ENCODE data around the gene EXOC3.
"Not testable (repeated sequence)": the region's sequence is repeated elsewhere in the genome, so short reads cannot be mapped to it uniquely, and the experiment has no call there.

Gene EXOC3

DNA sequence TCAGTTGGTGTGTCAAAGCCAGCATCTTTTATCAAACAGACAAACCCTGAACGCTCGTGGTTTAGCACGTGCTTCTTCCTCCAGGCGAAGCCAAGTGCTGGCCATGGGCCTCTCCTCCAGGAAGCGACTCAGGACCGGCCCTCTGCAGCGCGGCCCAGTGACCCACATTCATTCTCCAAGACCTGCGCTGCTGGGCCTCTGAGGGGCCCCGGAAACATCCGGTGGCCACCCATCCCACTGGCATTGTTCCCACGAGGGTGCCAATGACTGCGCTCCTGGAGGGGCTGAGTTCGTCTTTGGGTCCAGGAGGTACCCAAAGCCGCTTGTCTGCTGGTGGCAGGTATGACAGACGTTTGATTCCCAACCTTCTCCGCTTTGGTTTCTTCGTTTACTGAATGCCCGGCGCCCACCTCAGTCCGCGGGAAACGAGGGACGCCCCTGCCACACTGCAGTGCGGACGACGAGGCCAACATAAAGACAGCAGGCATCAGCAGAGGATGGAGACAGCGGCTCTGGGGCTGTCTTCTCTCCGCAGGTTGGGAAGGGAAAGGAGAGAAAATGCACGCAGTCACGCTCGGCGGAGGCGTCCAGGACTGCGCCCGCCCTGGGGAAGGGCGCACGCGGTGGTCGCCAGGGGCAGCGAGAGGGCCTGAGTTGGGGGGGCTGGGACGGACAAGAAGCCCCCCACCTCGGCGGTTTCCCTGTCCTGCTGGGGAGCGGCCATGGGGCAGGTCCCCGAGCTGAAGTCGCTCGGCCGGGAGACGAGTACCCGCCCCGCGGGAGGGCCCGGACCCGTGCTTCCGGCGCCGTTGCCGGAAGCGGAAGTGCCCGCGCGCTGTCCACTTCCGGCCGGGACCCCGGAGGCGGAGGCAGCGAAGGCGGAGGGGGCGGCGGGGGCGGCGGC is at the start of gene EXOC3:
TSS of gene EXOC3 (plus strand) at position 842 of the 904 bp plus-strand sequence. CDS start 3,030 bp downstream, outside the sequence.
- peak; percentile 79 to 86 for DNase-seq

- DNase-seq = peak; percentile 24 to 31
Observed at GRCh38 chr5:393846-394275, 49.1 kb upstream of the EXOC3 start.

- peak; percentile 22 to 26 for DNase-seq
Observed at GRCh38 chr5:394671-395155, 48.3 kb upstream of the EXOC3 start.

GRCh38 chr5:395156-395920 is 47.6 kb upstream of the EXOC3 start:
- peak; percentile 21 to 22 for DNase-seq

GRCh38 chr5:395921-396530 is 47.0 kb upstream of the EXOC3 start:
- peak in 1 of 2 experiments; percentile 20 for DNase-seq

- DNase-seq = peak in 1 of 2 experiments; percentile 37
Observed at GRCh38 chr5:396531-396961, 46.4 kb upstream of the EXOC3 start.

DNA sequence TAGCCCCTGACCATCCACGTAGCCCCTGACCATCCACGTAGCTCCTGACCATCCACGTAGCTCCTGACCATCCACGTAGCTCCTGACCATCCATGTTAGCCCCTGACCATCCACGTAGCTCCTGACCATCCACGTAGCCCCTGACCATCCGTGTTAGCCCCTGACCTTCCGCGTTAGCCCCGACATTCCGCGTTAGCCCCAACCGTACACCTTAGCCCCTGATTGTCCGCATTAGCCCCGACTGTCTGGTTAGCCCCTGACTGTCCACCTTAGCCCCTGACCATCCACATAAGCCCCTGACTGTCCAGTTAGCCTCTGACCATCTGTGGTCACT is 44.9 kb upstream of the EXOC3 start:
- not testable (repeated sequence) for DNase-seq

GRCh38 chr5:398475-399295 is 44.3 kb upstream of the EXOC3 start:
- DNase-seq = peak; percentile 31 to 46

DNA sequence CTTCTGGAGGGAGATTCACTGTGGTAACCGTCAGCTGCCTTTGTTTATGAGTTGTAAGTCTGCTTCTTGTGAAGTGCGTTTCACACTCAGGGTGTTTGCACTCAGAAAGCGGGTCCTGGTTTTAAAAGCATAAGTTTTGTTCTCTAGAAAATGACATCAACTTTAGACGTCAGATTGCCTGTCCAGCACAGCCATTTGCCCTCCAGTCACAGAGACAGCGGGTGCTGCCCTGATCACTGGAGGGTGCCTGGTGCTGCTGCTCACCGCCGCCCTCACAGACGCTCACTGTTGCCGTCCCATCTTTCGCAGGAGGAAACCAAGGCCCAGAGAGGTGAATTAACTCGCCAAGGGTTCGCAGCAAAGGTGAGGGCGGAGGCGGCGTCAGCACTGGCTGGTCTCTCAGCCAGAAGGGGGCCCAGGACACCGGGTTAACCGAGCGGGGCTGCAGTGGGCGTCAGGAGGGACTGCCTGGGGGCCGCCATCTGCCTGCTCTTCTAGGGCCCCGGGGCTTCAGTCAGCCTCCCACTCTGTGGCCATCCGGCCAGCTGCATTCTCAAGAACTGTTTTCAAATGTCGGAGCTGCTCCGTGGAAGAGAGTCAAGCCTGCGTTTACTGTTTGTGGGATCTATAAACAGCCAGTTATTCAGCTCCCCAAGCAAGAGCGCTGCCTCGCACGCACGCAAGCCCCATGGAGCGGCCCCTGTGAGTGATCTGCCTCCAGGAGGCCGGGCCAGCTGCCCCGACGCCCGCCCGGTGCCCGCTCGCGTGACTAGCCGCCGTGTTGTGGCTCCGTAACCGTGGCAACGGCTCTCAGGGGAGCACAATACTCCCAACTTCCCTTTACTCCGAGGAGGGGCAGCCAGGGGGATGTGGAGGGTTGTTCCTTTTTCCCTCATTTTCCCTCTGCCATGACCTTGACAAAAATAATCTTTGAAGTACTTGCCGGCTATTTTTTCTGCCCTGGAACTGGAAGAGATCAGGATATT is 43.4 kb upstream of the EXOC3 start:
- peak; percentile 83 to 85 for DNase-seq

DNA sequence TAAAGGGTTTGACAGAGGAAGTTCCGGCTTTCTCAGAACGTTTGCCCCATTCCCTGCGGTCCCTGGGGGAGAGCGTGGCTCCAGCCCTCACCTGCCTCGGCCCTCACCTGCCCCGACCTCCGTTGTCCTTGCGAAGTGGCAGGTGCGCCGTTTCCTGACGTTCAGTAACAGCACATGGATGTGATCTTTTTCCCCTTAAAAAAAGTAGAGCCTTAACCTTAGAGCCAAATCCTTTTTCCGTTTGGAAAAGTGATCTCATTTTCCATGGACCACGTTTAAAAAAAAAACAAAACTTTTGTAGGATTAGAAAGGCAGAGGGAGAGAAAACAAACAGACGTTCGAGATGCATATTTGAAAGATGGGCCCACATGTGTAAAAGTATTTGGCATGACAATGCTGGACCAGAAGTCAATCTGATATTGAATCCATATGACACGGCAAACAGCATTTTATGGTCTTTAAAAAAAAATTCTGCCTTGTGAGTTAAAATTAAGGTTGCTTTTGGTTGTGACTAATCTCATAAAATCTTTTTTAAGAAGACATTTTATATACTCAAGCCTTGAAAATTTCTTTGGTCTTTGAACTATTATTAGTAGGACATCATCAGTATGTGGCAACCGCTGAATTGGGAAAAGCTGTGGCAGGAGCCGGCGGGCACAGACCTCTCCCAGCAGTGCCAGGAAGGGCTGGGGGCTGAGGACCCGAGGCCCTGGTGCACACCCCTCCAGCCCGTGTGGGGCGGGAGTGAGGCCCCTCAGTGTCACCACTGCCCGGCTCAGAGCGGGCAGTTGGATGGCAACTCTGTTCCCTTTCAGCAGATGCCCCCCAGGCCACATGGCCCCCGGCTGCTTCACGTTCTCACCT is 42.5 kb upstream of the EXOC3 start:
- DNase-seq = peak; percentile 17 to 18

DNA sequence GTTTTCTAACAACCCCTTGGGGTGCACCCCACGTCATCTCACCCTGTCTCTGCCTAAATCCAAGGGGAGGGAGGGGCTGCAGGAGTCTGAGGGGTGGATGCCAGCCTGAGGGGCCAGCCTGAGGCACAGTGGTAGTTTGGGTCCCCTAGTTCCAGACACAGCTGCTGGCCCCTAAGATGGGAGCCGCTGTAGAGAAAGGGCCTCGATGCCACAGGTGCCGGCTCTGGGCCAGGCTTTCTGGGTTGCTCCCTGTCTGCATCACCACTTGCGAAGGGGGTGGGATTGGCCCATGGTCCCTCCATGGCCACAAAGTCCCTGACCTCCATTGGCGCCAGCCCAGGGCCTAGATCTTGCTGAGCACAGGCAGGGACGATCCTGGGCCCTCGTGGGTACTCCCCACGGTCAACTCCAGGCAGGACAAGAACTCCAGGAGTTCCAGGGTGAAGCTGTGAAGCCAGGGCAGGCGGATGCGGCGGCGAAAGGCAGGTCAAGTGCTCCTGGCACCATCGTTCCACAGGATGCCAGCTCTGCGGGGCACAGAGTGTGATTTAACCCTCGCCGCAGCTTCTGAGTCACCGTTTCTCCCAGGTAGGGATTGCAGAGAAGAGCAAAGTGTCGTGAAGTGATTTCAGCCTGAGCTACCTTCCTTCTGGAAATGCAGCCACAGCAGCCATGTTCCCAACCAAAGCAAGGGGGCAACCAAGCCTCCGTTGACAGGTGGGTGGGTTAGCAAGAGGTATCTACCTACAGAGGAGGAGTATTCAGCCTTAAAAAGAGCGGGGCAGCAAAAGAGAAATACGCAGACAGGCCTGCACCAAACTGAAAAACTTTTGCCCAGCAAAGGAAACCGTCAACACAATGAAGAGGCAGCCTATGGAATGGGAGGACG is 41.6 kb upstream of the EXOC3 start:
- peak; percentile 19 for DNase-seq

DNA sequence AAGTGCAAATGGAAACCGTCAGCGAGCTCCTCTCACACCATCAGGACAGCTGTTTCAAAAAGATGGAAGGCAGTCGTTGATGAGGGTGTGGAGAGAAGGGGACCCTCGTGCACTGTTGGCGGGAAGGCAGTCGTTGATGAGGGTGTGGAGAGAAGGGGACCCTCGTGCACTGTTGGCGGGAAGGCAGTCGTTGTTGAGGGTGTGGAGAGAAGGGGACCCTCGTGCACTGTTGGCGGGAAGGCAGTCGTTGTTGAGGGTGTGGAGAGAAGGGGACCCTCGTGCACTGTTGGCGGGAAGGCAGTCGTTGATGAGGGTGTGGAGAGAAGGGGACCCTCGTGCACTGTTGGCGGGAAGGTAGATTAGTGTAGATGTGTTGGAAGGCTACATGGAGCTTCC is 40.8 kb upstream of the EXOC3 start:
- DNase-seq = not testable (repeated sequence)

DNA sequence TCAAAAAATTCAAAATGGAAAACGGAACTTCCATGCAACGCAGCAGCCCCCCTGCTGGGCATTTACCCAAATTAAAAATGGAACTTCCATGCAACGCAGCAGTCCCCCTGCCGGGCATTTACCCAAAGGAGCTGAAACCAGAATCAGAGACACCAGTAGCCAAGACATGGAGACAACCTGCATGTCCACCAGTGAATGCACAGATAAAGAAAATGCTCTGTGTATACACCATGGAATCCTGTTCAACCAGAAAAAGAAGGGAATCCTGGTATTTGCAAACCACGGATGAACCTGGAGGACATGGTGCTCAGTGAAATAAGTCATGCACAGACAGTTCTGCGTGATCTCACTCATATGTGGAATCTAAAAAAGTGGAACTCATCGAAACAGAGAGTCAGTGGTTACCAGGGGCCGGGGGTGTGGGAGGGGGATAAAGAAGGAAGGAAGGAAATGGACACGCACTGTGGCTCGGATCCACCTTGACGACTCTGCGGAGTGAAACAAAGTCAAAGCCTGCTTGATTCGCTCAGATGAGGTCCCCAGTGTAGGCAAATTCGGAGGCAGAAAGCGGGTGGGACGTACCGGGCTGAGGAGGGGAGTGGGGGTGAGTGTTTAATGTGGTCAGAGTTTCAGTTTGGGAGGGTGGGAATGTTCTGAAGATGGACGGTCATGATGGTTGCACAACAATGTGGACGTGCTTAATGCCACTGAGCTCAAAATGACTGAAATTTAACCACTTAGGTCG is 40.2 kb upstream of the EXOC3 start:
- DNase-seq = peak; percentile 56 to 62

DNA sequence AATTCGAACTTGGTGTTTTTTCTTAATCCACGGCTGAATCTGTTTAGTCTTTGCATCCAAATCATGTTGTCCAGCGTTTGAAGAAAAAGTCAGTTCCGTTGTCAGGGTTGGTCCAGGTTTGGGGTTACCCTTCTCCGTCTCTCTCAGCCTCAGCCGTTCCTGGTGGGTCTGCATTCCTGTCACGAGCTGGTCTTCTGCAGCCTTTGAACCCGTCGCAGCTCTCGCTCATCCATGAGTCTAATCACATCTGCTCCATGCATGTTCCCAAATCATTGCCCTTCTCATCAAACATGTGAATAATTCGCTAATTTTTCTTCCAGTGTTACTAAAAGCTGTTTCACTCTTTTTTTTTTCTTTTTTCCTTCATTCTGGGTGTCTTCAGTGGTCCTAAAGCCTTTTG is 39.0 kb upstream of the EXOC3 start:
- no peak for DNase-seq

DNA sequence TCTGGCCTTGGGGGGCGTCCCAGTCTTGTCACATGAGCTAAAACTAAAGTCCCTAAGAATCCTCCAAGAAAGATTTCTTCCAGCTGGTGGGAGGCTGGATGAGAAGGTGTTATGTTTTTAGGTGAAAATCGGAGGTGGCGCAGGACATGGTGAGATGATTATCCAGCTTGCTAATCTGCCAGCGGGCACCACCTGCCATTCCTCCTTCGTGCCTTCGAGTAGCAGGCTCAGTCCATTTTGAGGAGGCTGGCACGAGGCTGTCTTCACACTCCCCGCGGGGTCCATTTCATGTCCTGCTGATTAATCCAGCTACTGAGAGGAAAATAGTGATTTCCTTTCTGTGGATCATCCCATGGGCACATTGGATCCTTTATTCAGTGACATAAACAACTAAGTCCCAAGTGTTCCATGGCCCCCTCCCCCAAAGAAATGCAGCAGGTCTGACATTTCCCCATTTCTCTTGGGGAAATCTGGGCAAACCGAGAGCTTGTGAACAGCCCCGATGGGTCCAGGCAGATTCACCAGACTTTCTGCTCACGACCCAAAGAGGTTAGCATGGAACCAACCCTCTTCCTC is 38.2 kb upstream of the EXOC3 start:
- peak in 1 of 2 experiments; percentile 10 for DNase-seq

DNA sequence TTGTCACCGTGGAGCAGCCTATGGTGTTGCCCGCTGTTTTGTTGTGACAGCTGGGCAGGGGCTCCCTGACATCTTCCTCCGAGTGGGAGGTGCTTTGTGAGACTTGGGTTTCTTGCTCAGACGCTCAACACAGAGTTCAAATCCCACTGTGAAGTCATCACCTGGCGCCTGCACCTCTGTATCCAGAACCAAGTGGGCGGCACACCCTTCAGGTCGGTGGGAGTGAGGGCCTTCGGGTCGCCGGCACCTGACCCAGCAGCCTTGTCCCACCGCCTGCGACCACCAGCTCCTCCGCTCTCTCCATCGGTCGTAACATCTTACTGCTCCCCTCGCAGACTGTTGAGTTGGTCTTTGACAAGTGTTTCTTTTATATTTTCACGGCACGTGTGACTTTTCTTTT is 37.6 kb upstream of the EXOC3 start:
- DNase-seq = peak in 1 of 2 experiments; percentile 9

DNA sequence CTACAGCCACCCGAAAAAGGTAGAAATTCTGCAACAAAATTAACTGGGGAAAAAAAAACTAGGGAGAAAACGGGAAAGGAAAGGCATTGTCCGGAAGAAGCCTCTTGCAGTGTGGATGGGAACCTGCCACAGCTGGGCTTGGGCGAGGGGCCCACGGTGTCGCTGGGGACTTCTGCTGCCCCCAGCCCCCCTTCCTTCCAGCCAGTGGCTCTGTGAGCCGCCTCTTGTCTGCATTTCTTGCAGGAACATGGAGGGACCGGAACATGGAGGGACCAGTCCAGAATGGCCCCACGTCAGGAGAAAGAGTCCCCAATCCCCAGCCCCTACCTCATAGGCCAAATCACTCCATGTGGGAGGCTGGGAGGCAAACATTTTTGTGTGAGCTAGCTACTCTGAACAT is 36.9 kb upstream of the EXOC3 start:
- no peak for DNase-seq

GRCh38 chr5:407051-407450 is 35.9 kb upstream of the EXOC3 start:
- DNase-seq = no peak

All from activated T-cell treated with anti-CD3 and anti-CD28 coated beads, Interleukin-2, amount 50 U/mL, for 48 hours (primary cell).